ENCODE measurements around the gene TANK.
"Not testable (repeated sequence)": the region's sequence is repeated elsewhere in the genome, so short reads cannot be mapped to it uniquely, and the experiment has no call there.

- TF ChIP-seq EZH2 (IDR thresholded peaks at IDR 0.05; ENCODE audit: borderline replicate concordance); CTCF (IDR thresholded peaks at IDR 0.05; ENCODE audit: poor library complexity); EZH2phosphoT487 (IDR thresholded peaks at IDR 0.05; ENCODE audit: low read depth, severe bottlenecking, unreplicated experiment): not testable (repeated sequence)
These were observed 35.4 kb downstream of the TANK start for GRCh38 chr2:161195602-161196001.
